GM19025 (cell line): Measurements from ENCODE around the gene KIF5A.

ENCODE experiments used
- ATAC-seq: cut with Tn5 transposase; IDR thresholded peaks from one replicate; pipeline ENCODE4 v1.9.1; 2021; ENCODE audit warnings: mild to moderate bottlenecking, low read depth, moderate library complexity; ENCODE audit not compliant: unreplicated experiment

Gene KIF5A

DNA sequence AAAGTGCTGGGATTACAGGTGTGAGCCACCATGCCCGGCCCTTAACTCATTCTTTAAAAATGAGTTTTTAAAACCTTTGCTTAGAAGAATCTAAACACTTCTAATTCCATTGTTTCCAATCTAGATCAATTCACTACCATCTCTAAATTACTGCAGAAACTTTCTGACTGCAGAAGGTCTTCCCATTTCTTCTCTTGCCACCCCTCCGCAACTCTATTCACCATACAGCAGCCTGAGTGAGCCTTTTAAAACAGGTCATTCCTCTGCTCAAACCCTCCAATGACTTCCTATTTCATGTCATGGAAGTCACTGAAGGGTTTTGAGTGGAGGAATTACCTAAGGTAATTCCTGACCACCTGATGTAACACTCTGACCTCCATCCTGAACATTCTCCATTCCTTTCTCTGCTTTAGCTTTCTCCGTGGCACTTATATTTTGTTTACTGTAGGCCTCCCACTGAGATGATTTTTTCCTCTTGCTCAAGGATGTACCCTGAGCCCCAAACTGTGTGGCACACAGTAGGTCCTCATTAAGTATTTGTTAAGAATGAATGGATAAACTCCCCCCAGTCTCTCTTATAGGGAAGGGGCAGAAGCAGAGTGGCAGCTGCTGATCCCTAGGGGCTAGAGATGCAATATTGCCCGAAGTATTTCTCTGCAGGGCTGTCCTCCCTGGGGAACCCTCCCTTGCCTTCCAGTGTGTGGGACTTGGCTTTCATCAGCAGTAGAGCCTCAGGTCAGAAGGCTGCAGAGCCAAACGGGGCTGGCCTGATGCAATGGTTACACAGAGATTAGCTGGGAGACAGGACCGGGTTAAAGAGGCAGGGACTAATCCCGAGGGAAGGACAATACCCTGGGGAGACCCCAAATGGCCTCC, 30.7 kb upstream of the KIF5A start:
- ATAC-seq = no peak

DNA sequence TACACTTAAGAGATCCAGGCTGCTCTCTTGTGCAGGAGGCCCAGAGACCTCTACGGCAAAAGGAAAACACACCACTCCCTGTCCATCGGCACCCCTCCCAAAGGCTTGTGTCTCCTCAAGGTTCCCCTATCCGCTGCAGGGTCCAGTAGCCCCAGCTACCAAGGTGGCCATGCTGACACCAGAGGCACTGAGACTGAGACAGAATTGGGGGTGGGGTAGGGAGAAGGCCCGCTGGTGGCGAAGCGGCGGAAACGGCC, 30.1 kb upstream of the KIF5A start:
- peak; percentile 0 for ATAC-seq

DNA sequence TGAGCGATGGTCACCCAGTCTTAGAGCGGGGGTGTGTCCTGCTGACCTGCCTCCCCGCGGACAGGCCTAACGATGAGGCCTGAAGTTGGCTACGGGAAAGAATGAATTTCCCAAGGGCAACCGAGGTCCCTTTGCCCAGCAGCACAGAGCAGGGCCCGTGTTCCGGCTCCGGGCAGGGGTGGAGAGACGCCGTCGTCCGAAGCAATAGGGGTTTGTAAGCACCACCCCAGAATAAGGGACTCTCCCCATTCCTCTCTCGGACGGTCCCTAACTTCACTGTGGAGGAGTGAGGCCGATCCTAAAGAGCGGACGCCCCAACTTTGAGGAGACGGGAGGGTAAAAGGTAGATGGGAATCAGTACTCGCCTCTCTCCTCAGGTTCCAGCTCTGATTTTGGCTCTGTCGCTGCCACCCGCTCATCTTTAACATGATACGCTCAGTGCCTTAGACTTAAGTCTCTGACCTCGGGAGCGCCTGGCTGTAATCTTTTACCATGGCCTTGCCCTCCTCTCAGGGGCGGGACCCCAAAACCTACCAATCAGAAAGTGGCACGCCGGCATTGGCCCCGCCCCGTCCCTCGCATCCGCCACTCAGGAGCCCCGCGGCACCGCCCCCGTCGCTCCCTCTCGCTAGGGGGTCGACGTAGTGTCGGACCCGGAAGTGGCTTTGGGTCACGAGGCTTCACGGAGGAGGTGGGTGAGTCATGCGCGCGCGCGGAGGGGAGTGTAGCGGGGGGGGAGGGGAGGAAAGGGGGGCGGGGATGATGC, 29.6 kb upstream of the KIF5A start, which contains the start of gene DDIT3:
Gene DDIT3, minus strand, starts transcription at position 462 of the 766 bp plus-strand sequence. CDS start 3,108 bp downstream, outside the sequence.
- ATAC-seq = peak; percentile 61

DNA sequence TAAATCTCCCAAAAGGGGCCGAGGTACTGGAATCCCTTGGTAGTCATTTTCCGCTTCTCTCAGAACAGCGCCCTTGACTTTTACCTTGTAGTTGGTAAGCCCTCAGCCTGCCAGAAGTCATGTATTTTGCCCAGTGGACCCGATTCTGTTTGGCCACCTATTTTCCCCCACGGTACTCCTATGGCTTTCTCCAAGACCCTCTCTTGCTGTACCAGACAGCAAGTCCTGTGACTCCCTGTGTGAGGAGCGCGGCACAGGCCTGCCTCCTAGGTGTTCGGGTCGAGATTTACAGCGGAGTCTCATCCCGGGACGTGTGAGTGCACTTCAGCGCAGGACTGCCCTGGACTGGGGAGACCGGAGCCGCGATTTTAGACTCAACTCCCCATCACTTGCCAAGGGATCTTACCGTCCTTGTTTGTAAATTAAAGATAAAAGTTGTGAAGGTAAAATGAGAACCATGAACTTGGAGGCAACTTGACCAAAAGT, 28.3 kb upstream of the KIF5A start:
- ATAC-seq = no peak

DNA sequence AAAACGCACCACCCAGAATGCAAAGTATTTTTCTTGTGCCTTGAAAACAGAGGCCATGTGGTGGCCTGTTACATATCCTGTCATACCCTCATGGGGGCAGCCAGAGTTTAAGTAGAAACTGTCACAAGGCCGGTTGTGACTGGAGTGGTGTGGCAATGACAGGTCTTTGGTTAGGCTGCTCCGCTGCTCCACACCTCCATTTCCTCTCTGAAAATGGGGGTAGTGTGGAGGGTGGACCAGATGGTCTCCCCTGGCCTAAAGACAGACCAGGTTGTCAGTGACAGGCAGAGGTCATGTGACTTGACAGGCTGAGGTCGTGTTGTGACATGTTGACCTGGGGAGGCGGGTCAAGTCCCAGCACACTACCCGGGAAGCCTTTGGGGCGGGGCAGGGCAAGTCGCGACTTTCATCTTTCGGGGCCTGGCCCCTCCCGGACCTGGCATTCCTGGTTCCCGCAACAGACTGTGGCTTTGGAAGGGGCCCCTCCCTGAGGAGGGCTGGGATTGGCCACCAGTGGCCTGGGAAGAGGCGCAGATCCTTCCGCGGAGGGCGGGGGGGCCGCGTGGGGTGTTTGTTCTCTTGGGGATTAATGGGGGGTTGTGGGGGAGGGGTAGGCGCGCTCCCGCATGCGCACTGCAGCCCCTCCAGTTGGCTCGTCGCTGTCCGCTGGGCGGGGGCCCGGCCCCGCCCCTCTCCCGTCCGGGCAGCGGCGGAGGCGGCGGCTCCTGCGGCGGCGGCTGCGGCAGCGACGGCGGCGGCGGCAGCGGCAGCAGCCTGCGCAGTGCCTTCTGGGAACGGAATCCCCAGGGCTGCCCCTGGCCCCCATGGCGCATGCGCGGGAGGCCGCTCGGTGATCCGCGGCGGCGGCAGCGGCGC, 27.6 kb upstream of the KIF5A start, which contains the start of gene MBD6:
Gene MBD6, plus strand, starts transcription at position 814 of the 876 bp plus-strand sequence. CDS start 1,480 bp downstream, outside the sequence.
- peak; percentile 30 for ATAC-seq

DNA sequence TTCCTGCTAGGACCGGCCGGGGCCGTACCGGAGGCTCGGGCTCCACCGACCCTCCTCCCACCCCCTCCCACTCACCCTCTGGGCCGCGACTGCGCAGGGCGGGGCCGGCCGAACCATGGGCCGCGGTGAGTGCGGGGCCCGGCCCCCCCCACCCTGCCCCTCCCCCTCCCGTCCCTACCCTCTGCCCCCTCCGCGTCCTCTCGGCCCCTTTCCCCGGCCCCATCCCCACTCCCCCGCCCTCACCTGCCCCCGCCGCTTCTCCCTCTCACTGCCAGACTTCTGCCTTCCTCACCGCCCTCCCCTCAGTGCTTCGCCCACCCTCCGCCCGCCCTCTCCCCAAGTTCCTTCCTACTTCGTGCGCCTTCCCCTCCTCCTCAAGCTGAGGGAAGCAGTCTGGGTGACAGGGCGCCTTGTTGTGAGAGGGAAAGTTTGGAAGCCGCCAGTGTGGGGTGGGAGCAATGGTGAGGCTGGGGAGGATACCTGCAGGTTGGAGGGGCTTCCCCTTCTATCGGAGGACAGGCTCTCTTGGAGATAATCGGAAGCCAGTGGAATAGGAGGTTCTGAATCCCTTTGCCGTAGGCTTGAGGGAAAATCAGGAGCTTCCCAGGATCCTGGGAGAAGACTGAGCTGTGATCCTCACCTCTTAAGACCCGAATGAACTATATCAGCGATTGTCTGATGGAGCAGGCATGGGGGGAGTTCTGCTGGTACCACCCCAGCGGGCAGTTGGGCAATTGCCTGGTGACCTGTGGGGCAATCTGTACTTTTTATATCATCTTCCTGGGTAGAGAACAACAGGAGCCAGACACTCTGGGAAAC, 26.7 kb upstream of the KIF5A start:
- ATAC-seq = no peak

DNA sequence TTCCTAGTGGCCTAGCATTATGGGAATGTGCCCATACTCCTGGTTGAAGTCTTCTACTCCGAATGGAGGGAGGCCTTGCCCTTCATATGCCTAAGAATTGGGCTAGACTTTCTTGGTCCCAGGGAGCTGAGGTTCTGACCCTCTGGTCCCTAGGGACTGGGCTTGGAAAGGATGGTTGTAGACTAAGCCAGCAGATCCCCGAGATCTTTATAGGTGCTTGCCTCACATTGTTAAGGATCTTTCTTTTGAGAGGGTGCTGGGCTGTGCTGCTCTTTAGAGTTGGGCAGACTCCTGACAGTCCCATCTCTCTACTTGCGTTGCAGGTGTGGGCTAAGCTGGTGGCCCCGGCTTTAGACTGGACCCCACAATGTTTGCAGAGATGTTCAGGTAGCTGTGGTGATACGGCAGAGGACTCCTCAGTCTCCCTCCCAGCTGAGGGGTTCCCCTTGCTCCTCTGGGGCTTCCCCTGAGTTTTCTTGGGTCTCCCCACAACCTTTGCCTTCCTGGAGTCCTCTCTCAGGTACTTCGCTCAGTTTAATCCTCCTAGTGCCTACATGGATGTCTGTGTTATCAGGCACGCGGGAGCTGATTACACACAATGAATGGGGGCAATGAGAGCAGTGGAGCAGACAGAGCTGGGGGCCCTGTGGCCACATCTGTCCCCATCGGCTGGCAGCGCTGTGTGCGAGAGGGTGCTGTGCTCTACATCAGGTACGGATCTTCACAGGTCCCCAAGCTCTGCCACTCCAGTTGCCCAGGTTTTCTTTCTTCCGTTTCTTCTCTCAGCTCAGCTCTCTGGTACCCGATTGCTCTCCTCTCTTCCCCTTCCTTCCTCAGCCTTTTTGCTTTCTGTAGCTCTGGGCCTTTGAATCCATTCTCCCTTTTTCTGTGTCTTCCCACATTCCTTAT, 25.9 kb upstream of the KIF5A start:
- ATAC-seq = no peak

DNA sequence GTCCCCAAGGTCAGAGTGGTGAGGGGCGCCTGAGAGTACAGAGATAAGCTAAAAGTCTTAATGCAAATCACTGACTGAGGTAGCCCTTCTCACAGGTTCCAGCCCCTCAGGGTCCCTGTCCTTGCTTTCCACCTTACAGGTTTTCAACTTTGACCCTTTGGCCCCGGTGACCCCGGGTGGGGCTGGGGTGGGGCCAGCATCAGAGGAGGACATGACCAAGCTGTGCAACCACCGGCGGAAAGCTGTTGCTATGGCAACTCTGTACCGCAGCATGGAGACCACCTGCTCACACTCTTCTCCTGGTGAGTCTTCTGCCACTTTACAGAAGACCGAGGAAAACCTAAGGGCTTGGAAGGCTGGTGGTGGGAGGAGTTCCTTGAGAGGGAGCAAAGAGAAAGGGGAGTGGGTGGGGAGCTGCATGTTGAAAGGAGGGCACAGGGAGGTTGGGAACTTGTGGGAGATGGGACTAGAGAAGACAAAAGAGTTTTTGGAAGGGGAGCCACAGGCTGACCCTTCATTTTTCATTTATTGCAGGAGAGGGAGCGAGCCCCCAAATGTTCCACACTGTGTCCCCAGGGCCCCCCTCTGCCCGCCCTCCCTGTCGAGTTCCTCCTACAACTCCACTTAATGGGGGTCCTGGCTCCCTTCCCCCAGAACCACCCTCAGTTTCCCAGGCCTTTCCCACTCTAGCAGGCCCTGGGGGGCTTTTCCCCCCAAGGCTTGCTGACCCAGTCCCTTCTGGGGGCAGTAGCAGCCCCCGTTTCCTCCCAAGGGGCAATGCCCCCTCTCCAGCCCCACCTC, 24.8 kb upstream of the KIF5A start:
- no peak for ATAC-seq

DNA sequence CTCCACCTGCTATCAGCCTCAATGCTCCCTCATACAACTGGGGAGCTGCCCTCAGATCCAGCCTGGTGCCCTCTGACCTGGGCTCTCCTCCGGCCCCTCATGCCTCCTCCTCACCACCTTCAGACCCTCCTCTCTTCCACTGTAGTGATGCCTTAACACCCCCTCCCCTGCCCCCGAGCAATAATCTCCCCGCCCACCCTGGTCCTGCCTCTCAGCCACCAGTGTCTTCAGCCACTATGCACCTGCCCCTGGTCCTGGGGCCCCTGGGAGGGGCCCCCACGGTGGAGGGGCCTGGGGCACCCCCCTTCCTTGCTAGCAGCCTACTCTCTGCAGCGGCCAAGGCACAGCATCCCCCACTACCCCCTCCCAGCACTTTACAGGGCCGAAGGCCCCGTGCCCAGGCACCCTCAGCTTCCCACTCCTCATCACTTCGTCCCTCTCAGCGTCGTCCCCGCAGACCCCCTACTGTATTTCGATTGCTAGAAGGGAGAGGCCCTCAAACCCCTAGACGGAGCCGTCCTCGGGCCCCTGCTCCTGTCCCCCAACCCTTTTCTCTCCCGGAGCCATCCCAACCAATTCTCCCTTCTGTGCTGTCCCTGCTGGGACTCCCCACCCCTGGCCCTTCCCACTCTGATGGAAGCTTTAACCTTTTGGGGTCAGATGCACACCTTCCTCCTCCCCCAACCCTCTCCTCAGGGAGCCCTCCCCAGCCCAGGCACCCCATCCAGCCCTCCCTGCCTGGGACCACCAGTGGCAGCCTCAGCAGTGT, 24.0 kb upstream of the KIF5A start:
- no peak for ATAC-seq

DNA sequence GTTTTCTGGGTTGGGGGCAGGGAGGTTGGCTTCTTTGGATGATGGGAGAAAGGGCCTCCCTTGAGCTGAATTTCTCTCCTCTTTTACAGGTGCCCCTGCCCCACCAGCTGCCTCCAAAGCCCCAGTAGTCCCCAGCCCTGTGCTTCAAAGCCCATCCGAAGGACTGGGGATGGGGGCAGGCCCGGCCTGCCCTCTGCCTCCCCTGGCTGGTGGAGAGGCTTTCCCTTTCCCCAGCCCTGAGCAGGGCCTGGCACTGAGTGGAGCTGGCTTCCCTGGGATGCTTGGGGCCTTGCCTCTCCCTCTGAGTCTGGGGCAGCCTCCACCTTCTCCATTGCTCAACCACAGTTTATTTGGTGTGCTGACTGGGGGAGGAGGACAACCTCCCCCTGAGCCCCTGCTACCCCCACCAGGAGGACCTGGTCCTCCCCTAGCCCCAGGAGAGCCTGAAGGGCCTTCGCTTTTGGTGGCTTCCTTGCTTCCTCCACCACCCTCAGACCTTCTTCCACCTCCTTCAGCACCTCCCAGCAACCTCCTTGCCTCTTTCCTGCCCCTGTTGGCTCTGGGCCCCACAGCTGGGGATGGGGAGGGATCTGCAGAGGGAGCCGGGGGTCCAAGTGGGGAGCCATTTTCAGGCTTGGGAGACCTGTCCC, 23.2 kb upstream of the KIF5A start:
- no peak for ATAC-seq

DNA sequence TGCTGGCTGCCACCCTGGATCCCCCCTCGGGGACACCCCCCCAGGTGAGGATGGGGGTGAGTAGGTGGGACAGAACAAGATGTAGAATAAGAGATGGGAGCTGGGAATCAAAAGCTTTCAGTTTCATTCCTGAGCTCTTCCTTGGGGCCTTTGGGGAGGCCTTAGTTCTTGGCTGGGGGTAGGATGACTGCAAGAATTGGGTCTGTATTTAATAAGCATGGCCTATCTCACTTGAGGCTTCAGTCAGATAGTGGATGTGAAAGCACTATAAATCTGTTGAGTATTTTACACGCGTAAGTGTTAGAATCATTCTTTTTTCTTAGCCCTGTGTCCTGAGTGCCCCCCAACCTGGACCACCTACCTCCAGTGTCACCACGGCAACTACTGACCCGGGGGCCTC, 22.7 kb upstream of the KIF5A start:
- ATAC-seq = no peak

DNA sequence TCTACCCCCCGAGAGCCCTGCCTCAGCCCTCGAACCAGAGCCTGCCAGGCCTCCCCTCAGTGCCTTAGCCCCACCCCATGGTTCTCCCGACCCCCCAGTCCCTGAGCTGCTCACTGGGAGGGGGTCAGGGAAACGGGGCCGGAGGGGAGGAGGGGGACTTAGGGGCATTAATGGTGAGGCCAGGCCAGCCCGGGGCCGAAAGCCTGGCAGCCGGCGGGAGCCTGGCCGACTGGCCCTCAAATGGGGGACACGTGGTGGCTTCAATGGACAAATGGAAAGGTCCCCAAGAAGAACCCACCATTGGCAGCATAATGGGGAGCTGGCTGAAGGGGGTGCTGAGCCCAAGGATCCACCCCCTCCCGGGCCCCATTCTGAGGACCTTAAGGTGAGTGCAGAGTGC, 21.7 kb upstream of the KIF5A start:
- no peak for ATAC-seq

DNA sequence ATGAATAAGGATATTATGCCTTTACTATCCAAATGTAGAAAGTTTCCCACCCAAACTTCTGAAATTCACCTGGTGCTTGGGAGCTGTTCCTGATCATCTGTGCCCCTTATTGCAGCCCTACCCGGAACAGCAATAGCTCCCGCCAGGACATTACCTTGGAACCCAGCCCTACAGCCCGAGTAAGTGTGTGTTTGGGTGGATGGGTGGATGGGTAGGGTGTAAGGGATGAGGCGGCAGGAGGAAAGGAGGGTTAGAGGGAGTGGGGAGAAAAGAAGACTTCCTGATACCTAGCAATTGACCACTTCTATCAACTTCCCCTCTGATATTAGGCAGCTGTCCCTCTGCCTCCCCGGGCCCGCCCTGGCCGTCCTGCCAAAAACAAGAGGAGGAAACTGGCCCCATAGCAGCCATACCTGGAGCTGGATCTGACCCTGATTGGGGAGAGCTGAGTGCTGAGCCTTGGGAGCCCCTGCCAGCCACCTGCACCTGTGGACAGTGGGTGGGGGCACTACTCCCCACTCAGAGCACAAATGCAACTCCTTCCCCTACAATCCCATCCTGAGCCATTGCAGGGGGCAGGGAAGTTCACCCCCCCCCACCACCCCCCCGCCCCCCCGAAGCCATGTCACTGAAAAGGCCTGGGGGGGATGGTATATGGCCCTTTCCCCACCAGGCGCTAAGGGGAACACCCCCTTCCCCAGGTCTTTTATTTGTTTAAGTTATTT, 20.9 kb upstream of the KIF5A start:
- no peak for ATAC-seq

DNA sequence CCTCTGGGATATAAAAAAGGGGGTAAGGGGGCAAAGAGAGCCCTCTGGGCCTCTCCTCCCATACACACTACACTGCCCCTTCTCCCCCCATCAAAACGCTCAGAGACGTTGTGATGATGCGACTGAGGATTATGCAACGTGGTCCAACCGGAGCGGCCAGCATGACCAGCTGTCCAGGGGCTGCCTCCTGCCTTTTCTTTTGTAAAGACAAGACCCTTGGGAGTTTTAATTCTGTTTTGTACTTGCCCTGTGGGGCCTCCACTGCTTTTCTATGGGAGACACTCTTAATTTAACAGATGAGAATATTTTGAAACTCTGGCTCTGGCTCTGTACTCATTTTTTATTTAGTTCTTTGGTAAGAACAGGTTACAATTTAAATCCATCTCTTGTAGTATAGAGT, 20.0 kb upstream of the KIF5A start:
- no peak for ATAC-seq

DNA sequence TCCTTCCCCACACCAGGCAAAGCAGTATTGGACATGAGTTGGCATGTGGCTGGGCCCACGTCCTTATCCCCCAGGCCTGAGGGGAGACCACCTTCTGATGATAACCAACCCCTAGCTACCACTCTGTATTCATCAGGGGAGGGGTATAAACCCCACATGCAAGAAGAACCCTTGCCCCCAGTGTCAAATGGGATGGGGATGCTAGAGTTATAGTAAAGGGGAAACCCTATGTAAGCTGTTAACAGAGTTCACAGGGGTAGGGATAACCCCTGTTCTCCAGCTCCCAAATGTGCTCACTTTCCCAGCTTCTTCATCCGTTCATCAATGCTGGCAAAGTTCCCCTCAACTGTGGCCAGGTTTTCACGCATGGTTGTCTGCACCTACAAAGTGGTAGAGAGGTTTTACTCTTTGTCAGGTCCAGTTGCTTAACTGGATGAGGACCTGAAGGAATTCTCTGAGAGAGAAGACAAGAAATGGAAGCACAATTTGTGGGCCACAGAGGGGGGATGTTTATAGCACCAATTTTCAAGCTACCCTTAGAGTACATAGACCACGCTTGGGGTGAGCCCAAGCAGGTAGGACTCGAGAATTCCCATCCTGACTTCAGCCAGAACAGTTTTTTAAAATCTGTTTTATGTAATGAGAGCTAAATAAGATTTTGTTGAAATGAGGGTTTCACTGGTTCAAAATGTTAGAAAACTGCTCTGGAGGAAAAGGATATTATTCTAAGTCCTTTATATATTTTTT, 19.3 kb upstream of the KIF5A start:
- no peak for ATAC-seq
